SK-N-SH (cell line): ENCODE results near the gene ECE1. TPM values are rescaled to one million over a fixed set of nuclear protein-coding genes. Genes with fewer than 3 reads are reported as not detected.
"Not testable (repeated sequence)": the region's sequence is repeated elsewhere in the genome, so short reads cannot be mapped to it uniquely, and the experiment has no call there.

Source experiments
- CTCF ChIA-PET: fragments of 300-600, 350-600 bp; formaldehyde crosslinking; extraction: SDS; loops from one replicate; lab custom pipeline; 2021; lab: Yijun Ruan, JAX
- POLR2A ChIA-PET: fragments of 350-600 bp; sonication (Branson Sonifier 250); formaldehyde crosslinking; extraction: SDS; loops from one replicate; lab custom pipeline; 2020; ENCODE audit warnings: antibody characterized with exemption, inconsistent platforms; lab: Yijun Ruan, JAX
- DNase-seq: peaks from one replicate; pipeline ENCODE4 v3.0.0; 2012
- H2AFZ ChIP-seq: fragments of 200-600 bp; sonication (generic); 2 replicates; pipeline ENCODE4 v1.8.1; 2016; ENCODE audit warnings: antibody characterized with exemption, mild to moderate bottlenecking, low read depth
- H3F3A ChIP-seq: fragments of 200-600 bp; sonication (generic); replicated peaks from 2 replicates; pipeline ENCODE3; 2016; ENCODE audit warnings: antibody characterized with exemption, mild to moderate bottlenecking; ENCODE audit not compliant: insufficient read depth
- H3K27ac ChIP-seq, 2 experiments: fragments of 200-500 bp in 1 of 2; fragments of 200-600 bp in 1 of 2; sonication (Bioruptor generic) in 1 of 2; sonication (generic), shearing (Covaris generic) in 1 of 2; 2 replicates each; pipeline versions ENCODE4 v1.5.1 to v1.6.1; 2014 to 2016; ENCODE audit warnings: low read depth in 2 of 2, inconsistent platforms in 1 of 2, low read length in 1 of 2, mild to moderate bottlenecking in 1 of 2, mixed read lengths in 1 of 2
- H3K27me3 ChIP-seq: fragments of 200-600 bp; sonication (generic), shearing (Covaris generic); 2 replicates; pipeline ENCODE4 v1.6.1; 2016; ENCODE audit warnings: mixed run types; ENCODE audit not compliant: insufficient read depth
- H3K36me3 ChIP-seq, 2 experiments: fragments of 200-500 bp in 1 of 2; fragments of 200-600 bp in 1 of 2; sonication (Bioruptor generic) in 1 of 2; sonication (generic) in 1 of 2; replicated peaks in 1 of 2; 2 replicates each; pipeline versions ENCODE3 to v1.5.1; 2014 to 2016; ENCODE audit warnings: low read length in 1 of 2, mild to moderate bottlenecking in 1 of 2; ENCODE audit not compliant: insufficient read depth in 2 of 2, control insufficient read depth in 1 of 2
- H3K4me1 ChIP-seq, 2 experiments: fragments of 200-500 bp in 1 of 2; fragments of 200-600 bp in 1 of 2; sonication (Bioruptor generic) in 1 of 2; sonication (generic), shearing (Covaris generic) in 1 of 2; 2 replicates each; pipeline versions ENCODE4 v1.5.1 to v1.6.1; 2014 to 2016; ENCODE audit warnings: low read depth in 1 of 2, low read length in 1 of 2, mixed run types in 1 of 2; ENCODE audit not compliant: insufficient read depth in 2 of 2, control insufficient read depth in 1 of 2
- H3K4me2 ChIP-seq: fragments of 200-600 bp; sonication (generic), shearing (Covaris generic); 2 replicates; pipeline ENCODE4 v1.6.1; 2017; ENCODE audit warnings: mixed run types
- H3K4me3 ChIP-seq, 2 experiments: fragments of 200-500 bp in 1 of 2; fragments of 200-600 bp in 1 of 2; sonication (Bioruptor generic) in 1 of 2; sonication (generic), shearing (Covaris generic) in 1 of 2; 2 replicates each; pipeline versions ENCODE4 v1.5.1 to v1.8.1; 2014 to 2016; ENCODE audit warnings: low read depth in 2 of 2, inconsistent platforms in 1 of 2, low read length in 1 of 2, mild to moderate bottlenecking in 1 of 2, mixed read lengths in 1 of 2, moderate library complexity in 1 of 2
- H3K79me2 ChIP-seq: fragments of 200-600 bp; sonication (generic); 2 replicates; pipeline ENCODE4 v1.8.1; 2017; ENCODE audit warnings: mild to moderate bottlenecking; ENCODE audit not compliant: insufficient read depth
- H3K9ac ChIP-seq: fragments of 200-600 bp; sonication (generic); 2 replicates; pipeline ENCODE4 v1.6.1; 2017; ENCODE audit warnings: mixed run types
- H3K9me2 ChIP-seq: fragments of 200-600 bp; sonication (generic); 2 replicates; pipeline ENCODE4 v1.6.1; 2017; ENCODE audit warnings: mixed run types
- H3K9me3 ChIP-seq: fragments of 200-600 bp; sonication (generic); 2 replicates; pipeline ENCODE4 v1.6.1; 2017; ENCODE audit warnings: mixed run types, mild to moderate bottlenecking, moderate library complexity
- H4K20me1 ChIP-seq: fragments of 200-600 bp; sonication (generic); 2 replicates; pipeline ENCODE4 v1.6.1; 2017; ENCODE audit warnings: mild to moderate bottlenecking, mixed run types; ENCODE audit not compliant: insufficient read depth
- CHD2 ChIP-seq: fragments of 150-350 bp; IDR thresholded peaks from 2 replicates; pipeline ENCODE4 v1.6.1; 2018; ENCODE audit warnings: low read length; ENCODE audit not compliant: partially characterized antibody
- EP300 ChIP-seq, 2 experiments: IDR thresholded peaks; 2 replicates each; pipeline versions ENCODE4 v1.4.0 to v1.6.1; 2012; ENCODE audit warnings: borderline replicate concordance in 1 of 2, low read depth in 1 of 2, low read length in 1 of 2
- EZH2phosphoT487 ChIP-seq: fragments of 200-600 bp; sonication (generic); IDR thresholded peaks from 2 replicates; pipeline ENCODE4 v1.6.1; 2017; ENCODE audit warnings: low read depth, mixed run types, mild to moderate bottlenecking, antibody characterized with exemption, moderate library complexity, borderline replicate concordance
- FOXJ3 ChIP-seq: sonication (generic); formaldehyde crosslinking; IDR thresholded peaks from 2 replicates; pipeline ENCODE4 v1.5.1; 2020; ENCODE audit warnings: mild to moderate bottlenecking, missing genetic modification reagents
- YY1 ChIP-seq: IDR thresholded peaks from 2 replicates; pipeline ENCODE4 v1.4.0; 2012; ENCODE audit warnings: low read depth, mild to moderate bottlenecking
- WGBS: methylation state at CpG from one replicate; pipeline ENCODE4 v1.1.6; 2017; ENCODE audit warnings: low lambda C conversion rate; 5-methylcytosine and 5-hydroxymethylcytosine counted together
- polyA plus RNA-seq, 3 experiments: library from polyadenylated mRNA; depleted of rRNA; stranded (reverse); fragments of >200 nt; gene quantifications; 2 replicates each; pipeline ENCODE4 v1.2.3, GENCODE V29; 2012

Gene ECE1
- polyA plus RNA-seq, 1 of the 3 experiments (the other 2 are of a cell fraction), result 96.6 TPM

DNA sequence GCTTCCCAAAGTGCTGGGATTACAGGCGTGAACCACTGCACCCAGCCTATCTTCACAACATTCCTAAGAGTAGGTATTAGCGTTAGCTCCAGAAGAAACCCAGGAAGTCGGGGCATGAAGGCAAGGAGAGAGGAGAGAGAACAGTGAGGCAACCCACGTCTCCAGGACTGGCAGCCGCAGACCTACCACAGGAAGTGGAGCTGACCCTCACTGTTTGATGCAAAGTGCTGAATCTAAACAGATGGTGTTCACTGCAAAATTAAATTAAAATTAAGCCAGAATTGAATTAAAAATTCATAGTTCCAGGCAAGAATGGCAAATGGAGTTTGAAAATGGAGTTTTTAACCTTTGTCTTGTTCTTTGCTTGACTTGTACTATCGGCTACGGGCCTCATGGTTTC, 6.7 kb downstream of the ECE1 start:
- TF ChIP-seq YY1 (no peak), FOXJ3 (CRISPR knock-in tag) (peak; percentile 15; the same call in 1 of the 2 replicates), CHD2 (peak; percentile 9), EP300 (IDR thresholded peaks at IDR 0.05; ENCODE audit: borderline replicate concordance in 1 of 2, low read depth in 1 of 2, low read length in 1 of 2) (peak in 1 of 2 experiments; percentile 44; a peak in 1 of 4 replicates)
- peak; percentile 72 for DNase-seq
- H3K27ac ChIP-seq, result peak overlapping the region in 1 of 2 experiments; percentile 98; a peak in 2 of 4 replicates
- ChIA-PET CTCF (interaction anchor here (1.5 to 3.9 kb wide), 4 partner anchors 9 to 85 kb away, joined by 3 to 19 read pairs (median 9); no protein-coding TSS in a partner anchor), POLR2A (interaction anchor here (2.1 kb wide), 1 partner anchor 21 kb away, joined by 7 read pairs; no protein-coding TSS in a partner anchor)
- H2AFZ ChIP-seq, result no peak overlapping the region
- peaks cover 0 to 5% of the 10 kb centered on the region in 2 experiments for H3K36me3 ChIP-seq
- peaks cover 9 to 48% of the 10 kb centered on the region in 2 experiments; a peak in 2 of 4 replicates for H3K4me1 ChIP-seq
- no peaks in the 10 kb centered on the region for H3K27me3 ChIP-seq
- no peaks in the 10 kb centered on the region for H4K20me1 ChIP-seq
- no peak overlapping the region for H3K4me2 ChIP-seq
- no peak overlapping the region for H3K9ac ChIP-seq
- H3F3A ChIP-seq, result peaks cover 5% of the 10 kb centered on the region
- no peaks in the 10 kb centered on the region for H3K9me2 ChIP-seq
- no peaks in the 10 kb centered on the region for H3K9me3 ChIP-seq
- H3K4me3 ChIP-seq, result no peak overlapping the region
- H3K79me2 ChIP-seq, result no peaks in the 10 kb centered on the region
- 81% methylated on average over 7 of the region's 7 CpGs for WGBS

DNA sequence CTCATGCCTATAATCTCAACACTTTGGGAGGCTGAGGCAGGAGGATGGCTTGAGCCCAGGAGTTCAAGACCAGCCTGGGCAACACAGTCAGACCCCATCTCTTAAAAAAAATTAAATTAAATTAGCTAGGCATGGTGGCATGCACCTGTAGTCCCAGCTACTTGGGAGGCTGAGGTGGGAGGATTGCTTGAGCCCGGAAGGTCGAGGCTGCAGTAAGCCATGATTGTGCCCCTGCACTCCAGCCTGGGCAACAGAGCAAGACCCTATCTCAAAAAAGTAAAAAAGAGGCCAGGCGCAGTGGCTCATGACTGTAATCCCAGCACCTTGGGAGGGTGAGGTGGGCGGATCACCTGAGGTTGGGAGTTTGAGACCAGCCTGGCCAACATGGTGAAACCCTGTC, 8.2 kb downstream of the ECE1 start:
- H3K4me3 ChIP-seq, H3K9me3 ChIP-seq, H3K27me3 ChIP-seq, POLR2A ChIA-PET, H3F3A ChIP-seq, H3K79me2 ChIP-seq, H3K4me2 ChIP-seq, H4K20me1 ChIP-seq, DNase-seq, H2AFZ ChIP-seq, H3K9me2 ChIP-seq, H3K9ac ChIP-seq, H3K27ac ChIP-seq: not testable (repeated sequence)
- CTCF ChIA-PET, result interaction anchor here (0.8 to 2.8 kb wide), 4 partner anchors 9 to 61 kb away, joined by 3 to 10 read pairs (median 4); no protein-coding TSS in a partner anchor
- Histone ChIP-seq H3K36me3 (peaks cover 0 to 11% of the 10 kb centered on the region in 2 experiments), H3K4me1 (peaks cover 9 to 55% of the 10 kb centered on the region in 2 experiments; a peak in 2 of 4 replicates)
- 100% methylated on average over 4 of the region's 4 CpGs for WGBS

DNA sequence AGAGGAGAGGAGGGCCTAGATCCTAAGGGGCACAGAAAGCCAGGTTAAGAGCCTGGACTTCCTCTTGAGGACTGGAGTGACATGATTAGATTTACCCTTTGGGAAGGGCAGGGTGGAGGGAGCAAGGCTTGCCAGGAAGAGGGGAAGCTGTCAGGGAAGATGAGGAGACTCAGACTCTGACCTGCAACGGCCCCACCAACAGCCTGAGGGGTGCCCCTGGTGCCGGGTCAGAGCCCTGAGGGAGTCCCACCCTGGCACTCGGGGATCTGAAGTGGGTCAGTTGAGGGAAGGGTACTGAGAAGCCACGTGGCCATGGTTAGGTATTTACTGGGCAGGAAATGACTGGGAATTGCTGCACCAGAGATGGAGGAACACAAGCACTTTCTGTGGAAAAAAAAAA, 9.8 kb downstream of the ECE1 start:
- TF ChIP-seq EZH2phosphoT487, result no peak
- 0 out of 4 replicates have a peak, but pooled peaks of 1 of the 2 experiments have one; percentile 18 for TF ChIP-seq EP300 (IDR thresholded peaks at IDR 0.05; ENCODE audit: borderline replicate concordance in 1 of 2, low read depth in 1 of 2, low read length in 1 of 2)
- no peaks in the 10 kb centered on the region for H3F3A ChIP-seq
- H4K20me1 ChIP-seq, result no peaks in the 10 kb centered on the region
- CTCF ChIA-PET, result interaction anchor here (1.2 to 3.5 kb wide), 3 partner anchors 11 to 55 kb away, joined by 5 to 16 read pairs (median 12); no protein-coding TSS in a partner anchor
- H3K27me3 ChIP-seq, result no peaks in the 10 kb centered on the region
- no peak overlapping the region for H3K4me3 ChIP-seq
- POLR2A ChIA-PET, result no interaction called here
- H3K9me3 ChIP-seq, result no peaks in the 10 kb centered on the region
- no peaks in the 10 kb centered on the region for H3K79me2 ChIP-seq
- H3K9me2 ChIP-seq, result no peaks in the 10 kb centered on the region
- H3K36me3 ChIP-seq, result peaks cover 4 to 11% of the 10 kb centered on the region in 2 experiments
- no peak overlapping the region for H2AFZ ChIP-seq
- peaks cover 9 to 69% of the 10 kb centered on the region in 2 experiments; a peak in 2 of 4 replicates for H3K4me1 ChIP-seq
- H3K27ac ChIP-seq, result peak overlapping the region in 1 of 2 experiments; percentile 72; a peak in 1 of 4 replicates
- no peak overlapping the region for H3K9ac ChIP-seq
- no peak for DNase-seq
- no peak overlapping the region for H3K4me2 ChIP-seq
- 68% methylated on average over 4 of the region's 4 CpGs for WGBS
